GM19395 (cell line): ENCODE measurements around the gene SYN1.

Experiments used
- ATAC-seq: cut with Tn5 transposase; IDR thresholded peaks from one replicate; pipeline ENCODE4 v1.9.1; 2021; ENCODE audit warnings: mild to moderate bottlenecking, moderate library complexity; ENCODE audit not compliant: unreplicated experiment

Gene SYN1

GRCh38 chrX:47634871-47635575, 15.4 kb upstream of the SYN1 start:
- no peak for ATAC-seq

- no peak for ATAC-seq
Measured at GRCh38 chrX:47633689-47634590, 14.3 kb upstream of the SYN1 start.

GRCh38 chrX:47632666-47633065, 13.0 kb upstream of the SYN1 start:
- ATAC-seq = no peak

GRCh38 chrX:47631676-47632075, 12.0 kb upstream of the SYN1 start:
- no peak for ATAC-seq

GRCh38 chrX:47629419-47630200, 10.0 kb upstream of the SYN1 start, which contains the start of gene CFP:
Gene CFP (minus strand): TSS chrX:47629930. CDS start chrX:47629844, 86 bp downstream.
- no peak for ATAC-seq

DNA sequence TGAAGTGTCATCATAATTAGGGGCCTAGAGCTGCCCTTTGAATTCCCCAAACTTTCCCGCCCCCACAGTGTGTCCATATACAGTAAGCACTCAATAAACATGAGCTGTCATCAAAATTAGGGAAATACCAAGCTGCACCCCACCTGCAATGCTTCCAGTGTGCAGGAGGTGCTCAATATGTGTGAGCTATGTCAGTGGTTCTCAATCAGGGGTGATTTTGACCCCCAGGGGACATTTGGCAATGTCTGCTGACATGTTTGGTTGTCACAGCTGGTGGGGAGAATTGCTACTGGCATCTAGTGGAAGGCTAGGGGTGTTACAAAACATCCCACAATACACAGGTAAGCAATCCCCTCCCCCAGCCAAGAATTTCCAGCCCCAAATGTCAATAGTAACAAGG, 9.3 kb upstream of the SYN1 start:
- no peak for ATAC-seq

DNA sequence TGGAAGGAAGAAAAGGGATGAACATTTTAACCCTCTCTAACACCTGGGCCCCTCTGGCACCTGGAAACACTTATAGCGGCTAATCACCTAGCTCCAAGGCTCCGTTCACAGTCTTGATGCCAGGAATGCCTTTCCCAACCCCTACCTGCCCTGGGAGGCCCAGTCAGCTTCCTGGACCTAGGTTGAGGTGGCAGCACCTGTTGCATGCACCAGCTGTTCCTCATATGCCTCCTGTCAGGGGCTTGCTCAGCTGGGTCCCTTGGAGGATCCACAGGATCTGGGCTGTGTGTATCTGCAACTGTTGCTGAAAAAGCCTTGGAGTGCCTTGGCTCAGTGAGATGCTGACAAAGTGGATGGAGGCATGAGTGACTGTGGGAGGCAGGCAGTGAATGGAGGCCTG, 5.7 kb upstream of the SYN1 start:
- no peak for ATAC-seq

- ATAC-seq = no peak
Measured at GRCh38 chrX:47623540-47624027, 3.9 kb upstream of the SYN1 start.

DNA sequence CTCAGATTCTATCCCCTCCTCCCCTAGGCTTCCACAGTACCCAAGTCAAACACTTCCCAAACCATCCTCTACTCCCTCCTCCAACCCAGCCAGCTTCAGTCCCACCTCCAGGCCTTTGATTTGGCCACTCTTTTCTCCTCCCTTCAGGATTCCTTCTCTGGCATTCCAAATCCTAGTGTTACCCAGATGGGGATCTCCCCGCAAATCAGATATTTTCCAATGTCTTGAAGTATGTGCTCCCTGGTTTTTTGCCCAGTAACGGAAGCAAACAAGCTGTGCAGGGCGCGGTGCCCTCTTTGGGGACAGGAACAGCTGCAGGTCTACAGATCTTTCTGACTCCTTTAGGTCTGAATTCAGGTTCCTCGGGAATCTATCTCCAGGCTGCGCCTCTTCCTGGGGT, 2.2 kb upstream of the SYN1 start:
- ATAC-seq = no peak

- ATAC-seq = no peak
Measured at GRCh38 chrX:47620303-47620685, 637 bp upstream of the SYN1 start.

GRCh38 chrX:47618923-47619485, 653 bp downstream of the SYN1 start:
- no peak for ATAC-seq

GRCh38 chrX:47614618-47615017, 5.0 kb downstream of the SYN1 start:
- no peak for ATAC-seq

- no peak for ATAC-seq
Measured at GRCh38 chrX:47613082-47613481, 6.6 kb downstream of the SYN1 start.

GRCh38 chrX:47612418-47612817, 7.2 kb downstream of the SYN1 start:
- ATAC-seq = no peak

GRCh38 chrX:47611926-47612325, 7.7 kb downstream of the SYN1 start:
- ATAC-seq = no peak

DNA sequence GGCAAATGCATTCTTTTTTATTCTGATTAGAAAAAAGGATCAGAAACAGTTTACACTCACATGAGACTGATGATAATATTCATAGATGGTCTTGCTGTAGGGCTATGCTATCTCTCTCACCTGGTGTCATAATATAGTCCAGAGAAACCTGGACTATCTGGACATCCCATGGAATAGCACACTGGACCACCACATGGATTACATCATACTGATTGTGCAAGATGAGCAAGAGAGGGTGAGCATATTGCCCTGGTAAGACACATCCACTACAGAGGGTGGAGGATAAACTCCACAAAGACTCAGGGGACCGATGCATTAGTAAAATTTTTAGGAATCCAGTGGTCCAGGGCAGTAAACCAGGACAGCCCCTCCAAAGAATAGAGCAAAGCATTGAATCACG, 8.2 kb downstream of the SYN1 start:
- ATAC-seq = no peak

GRCh38 chrX:47610511-47610910, 9.1 kb downstream of the SYN1 start:
- ATAC-seq = no peak

DNA sequence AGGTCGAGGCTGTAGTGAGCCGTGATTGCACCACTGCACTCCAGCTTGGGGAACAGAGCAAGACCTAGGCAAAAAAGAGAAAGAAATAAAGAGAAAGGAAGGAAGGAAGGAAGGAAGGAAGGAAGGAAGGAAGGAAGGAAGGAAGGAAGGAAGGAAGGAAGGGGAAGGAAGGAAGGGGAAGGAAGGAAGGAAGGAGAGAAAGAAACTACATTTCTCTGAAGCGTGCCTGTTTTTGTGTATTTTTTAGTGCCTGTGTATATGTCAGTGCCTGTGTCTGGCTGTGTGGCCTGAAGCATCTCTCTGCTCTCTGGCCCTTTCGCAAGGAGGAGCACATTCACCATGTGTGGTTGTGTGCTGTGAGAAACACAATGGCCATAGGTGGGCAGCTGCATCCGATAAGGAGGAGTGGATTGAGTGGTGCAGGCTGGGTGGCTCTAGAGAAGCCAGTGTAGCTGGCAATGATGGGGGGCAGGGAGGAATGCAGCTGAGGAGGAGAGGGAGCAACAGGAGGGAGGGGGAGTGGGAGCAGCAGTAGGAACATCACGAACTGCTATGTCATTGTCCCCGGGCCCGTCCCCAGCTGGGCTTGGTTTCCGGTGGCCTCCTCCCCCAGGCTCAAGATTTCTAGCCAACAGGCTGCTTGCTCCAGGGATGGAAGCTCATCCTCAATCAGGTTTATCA, 11.4 kb downstream of the SYN1 start:
- ATAC-seq = no peak

GRCh38 chrX:47607091-47607490, 12.6 kb downstream of the SYN1 start:
- ATAC-seq = no peak

DNA sequence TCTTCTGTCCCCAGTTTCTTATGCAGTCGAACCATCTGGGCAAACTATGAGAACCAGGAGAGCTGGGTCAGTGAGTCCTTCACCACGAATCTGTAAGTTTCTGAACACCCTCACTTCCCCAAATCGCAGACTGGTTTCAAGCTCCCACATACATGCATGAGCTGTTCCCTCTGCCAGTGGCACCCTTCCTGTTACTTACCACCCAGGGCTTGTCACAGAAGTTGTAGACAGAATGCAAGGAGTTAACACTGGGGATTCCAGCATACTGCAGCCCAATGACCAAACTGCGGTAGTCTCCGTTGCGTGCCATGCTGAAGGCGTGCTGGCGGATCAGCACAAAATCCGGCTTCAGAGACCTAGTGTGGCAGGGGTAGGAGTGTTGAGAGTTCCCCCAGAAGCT, 14.6 kb downstream of the SYN1 start:
- no peak for ATAC-seq
